Mesenchymal stem cell (in vitro differentiated cells and primary cell): ENCODE results near the gene GRIN2C.
A peak's percentile ranks its signal among the peaks of the same experiment; 100 is the strongest.

ENCODE experiments used
- DNase-seq: peaks from one replicate; pipeline ENCODE4 v3.0.0-alpha.2; 2013
- H2AFZ ChIP-seq: one replicate; pipeline ENCODE4 v1.6.1; 2013; ENCODE audit warnings: low read depth, mild to moderate bottlenecking, control low read depth, inconsistent platforms, low read length, moderate library complexity
- H2AK5ac ChIP-seq: 2 replicates; pipeline ENCODE4 v1.6.1; 2013; ENCODE audit warnings: low read length, moderate library complexity, mild to moderate bottlenecking, inconsistent platforms; ENCODE audit not compliant: severe bottlenecking
- H2BK120ac ChIP-seq: one replicate; pipeline ENCODE4 v1.6.1; 2013; ENCODE audit warnings: low read depth, mild to moderate bottlenecking, inconsistent platforms, low read length, moderate library complexity
- H2BK12ac ChIP-seq, 2 experiments: one replicate each; pipeline ENCODE4 v1.6.1; 2013; ENCODE audit warnings: inconsistent platforms in 2 of 2, low read length in 2 of 2, mild to moderate bottlenecking in 2 of 2, moderate library complexity in 2 of 2, control low read depth in 1 of 2
- H2BK15ac ChIP-seq: one replicate; pipeline ENCODE4 v1.6.1; 2013; ENCODE audit warnings: mild to moderate bottlenecking, low read depth, inconsistent platforms; ENCODE audit not compliant: poor library complexity, severe bottlenecking
- H2BK5ac ChIP-seq: 2 replicates; pipeline ENCODE4 v1.6.1; 2013; ENCODE audit warnings: low read depth, mild to moderate bottlenecking, low read length, control low read depth, inconsistent platforms; ENCODE audit not compliant: poor library complexity, severe bottlenecking
- H3K14ac ChIP-seq, 2 experiments: one replicate each; pipeline ENCODE4 v1.6.1; 2013; ENCODE audit warnings: inconsistent platforms in 2 of 2, low read length in 2 of 2, control low read depth in 1 of 2, mild to moderate bottlenecking in 1 of 2, moderate library complexity in 1 of 2
- H3K18ac ChIP-seq, 2 experiments: one replicate each; pipeline ENCODE4 v1.6.1; 2013; ENCODE audit warnings: inconsistent platforms in 2 of 2, low read length in 2 of 2, control low read depth in 1 of 2, low read depth in 1 of 2, mild to moderate bottlenecking in 1 of 2
- H3K23ac ChIP-seq, 2 experiments: one replicate each; pipeline ENCODE4 v1.6.1; 2013; ENCODE audit warnings: inconsistent platforms in 2 of 2, low read length in 2 of 2, mild to moderate bottlenecking in 2 of 2, moderate library complexity in 2 of 2, control low read depth in 1 of 2
- H3K27ac ChIP-seq: 2 replicates; pipeline ENCODE4 v1.5.1; 2013; ENCODE audit warnings: mild to moderate bottlenecking, moderate library complexity, low read length, control low read depth, inconsistent platforms; ENCODE audit not compliant: poor library complexity, severe bottlenecking
- H3K27me3 ChIP-seq, 2 experiments: 2 replicates each; pipeline versions ENCODE4 v1.6.1 to v1.7.0; 2013; ENCODE audit warnings: low read length in 2 of 2, mild to moderate bottlenecking in 2 of 2, moderate library complexity in 2 of 2, control low read depth in 1 of 2, inconsistent platforms in 1 of 2; ENCODE audit not compliant: control insufficient read depth in 1 of 2, insufficient read depth in 1 of 2
- H3K36me3 ChIP-seq, 2 experiments: 2 replicates each; pipeline versions ENCODE4 v1.6.1 to v1.7.0; 2013; ENCODE audit warnings: low read length in 2 of 2, control low read depth in 1 of 2, inconsistent platforms in 1 of 2, low read depth in 1 of 2, mild to moderate bottlenecking in 1 of 2; ENCODE audit not compliant: insufficient read depth in 2 of 2, control insufficient read depth in 1 of 2
- H3K4ac ChIP-seq, 2 experiments: one replicate each; pipeline ENCODE4 v1.6.1; 2013; ENCODE audit warnings: inconsistent platforms in 2 of 2, low read length in 2 of 2, mild to moderate bottlenecking in 2 of 2, moderate library complexity in 2 of 2, control low read depth in 1 of 2, low read depth in 1 of 2
- H3K4me1 ChIP-seq: 2 replicates; pipeline ENCODE4 v1.6.1; 2013; ENCODE audit warnings: low read depth, low read length, control low read depth; ENCODE audit not compliant: control insufficient read depth, insufficient read depth
- H3K4me2 ChIP-seq: 2 replicates; pipeline ENCODE4 v1.6.1; 2013; ENCODE audit warnings: low read length, mild to moderate bottlenecking, inconsistent platforms; ENCODE audit not compliant: poor library complexity, severe bottlenecking
- H3K4me3 ChIP-seq, 2 experiments: 2 replicates each; pipeline versions ENCODE4 v1.5.1 to v1.7.0; 2013; ENCODE audit warnings: low read length in 2 of 2, mild to moderate bottlenecking in 2 of 2, control low read depth in 1 of 2, low read depth in 1 of 2; ENCODE audit not compliant: insufficient read depth in 1 of 2
- H3K79me1 ChIP-seq: replicated peaks from 2 replicates; pipeline ENCODE4 v1.6.1; 2013; ENCODE audit warnings: mild to moderate bottlenecking, control low read depth, low read length, inconsistent platforms; ENCODE audit not compliant: poor library complexity, severe bottlenecking
- H3K9ac ChIP-seq: 2 replicates; pipeline ENCODE4 v1.7.0; 2013; ENCODE audit warnings: mild to moderate bottlenecking, low read length, moderate library complexity
- H3K9me3 ChIP-seq: 2 replicates; pipeline ENCODE4 v1.7.0; 2013; ENCODE audit warnings: mild to moderate bottlenecking, low read length; ENCODE audit not compliant: control insufficient read depth
- H4K8ac ChIP-seq: one replicate; pipeline ENCODE4 v1.6.1; 2013; ENCODE audit warnings: inconsistent platforms, mild to moderate bottlenecking, low read length, moderate library complexity
- H4K91ac ChIP-seq: one replicate; pipeline ENCODE4 v1.6.1; 2013; ENCODE audit warnings: mild to moderate bottlenecking, low read length, inconsistent platforms
- WGBS: methylation state at CpG from one replicate; pipeline ENCODE4 v1.1.7; 2013; ENCODE audit warnings: mixed read lengths; 5-methylcytosine and 5-hydroxymethylcytosine counted together

Gene GRIN2C

DNA sequence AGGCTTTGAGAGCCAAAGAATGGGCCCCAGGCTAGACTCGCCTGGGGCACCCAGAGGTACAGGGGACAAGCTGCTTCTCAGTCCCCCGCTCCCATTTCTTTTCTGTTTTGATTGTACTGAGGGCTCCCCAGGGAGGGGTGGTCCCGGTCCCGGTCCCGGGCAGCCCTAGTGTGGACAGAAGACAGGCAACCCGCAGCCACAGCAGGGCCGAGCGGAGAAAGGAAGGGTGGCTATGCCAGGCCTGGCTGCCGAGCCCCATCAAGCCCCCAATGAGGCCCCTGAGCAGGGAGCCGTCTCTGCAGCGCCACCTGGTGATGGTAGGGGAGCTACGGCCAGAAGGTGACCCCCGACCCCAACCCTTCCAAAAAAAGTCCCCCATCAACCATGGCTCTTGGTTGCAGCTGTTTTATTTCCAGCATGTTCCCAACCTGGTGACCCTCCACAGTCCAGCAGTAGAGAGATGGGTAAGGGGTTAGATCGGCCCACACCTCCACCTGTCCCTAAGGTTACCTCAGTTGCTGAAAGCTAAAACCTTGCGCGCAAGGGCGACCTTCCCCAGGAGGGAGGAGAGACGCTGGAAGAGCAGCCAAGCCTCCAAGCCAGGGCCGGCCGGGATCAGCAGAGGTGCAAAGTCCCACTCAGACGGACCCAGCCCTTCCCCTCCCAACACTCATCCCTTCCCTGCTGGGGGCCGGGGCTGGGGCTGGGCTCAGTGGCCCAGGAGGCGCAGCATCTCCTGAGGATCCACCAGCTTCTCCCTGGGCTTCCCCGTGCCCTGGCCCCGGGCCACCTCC is 2.6 kb upstream of the GRIN2C start:
- WGBS = 51% methylated on average over 23 of the region's 25 CpGs
- Histone ChIP-seq H3K4ac (no peak overlapping the region), H3K14ac (no peak overlapping the region), H3K4me1 (peaks cover 42% of the 10 kb centered on the region), H3K27me3 (peaks cover 39 to 42% of the 10 kb centered on the region in 2 experiments), H2BK5ac (no peak overlapping the region), H2BK120ac (no peak overlapping the region), H3K9ac (no peak overlapping the region), H2BK12ac (no peak overlapping the region), H3K18ac (no peak overlapping the region), H4K91ac (no peak overlapping the region), H2BK15ac (no peak overlapping the region), H3K4me2 (no peak overlapping the region), H3K36me3 (peaks cover 18 to 40% of the 10 kb centered on the region in 2 experiments), H3K4me3 (peak overlapping the region in 1 of 2 experiments; percentile 10), H3K9me3 (no peaks in the 10 kb centered on the region), H3K79me1 (peaks cover 2% of the 10 kb centered on the region), H2AK5ac (no peak overlapping the region), H2AFZ (no peak overlapping the region), H4K8ac (no peak overlapping the region), H3K23ac (no peak overlapping the region), H3K27ac (no peak overlapping the region)
- peak; percentile 60 for DNase-seq

DNA sequence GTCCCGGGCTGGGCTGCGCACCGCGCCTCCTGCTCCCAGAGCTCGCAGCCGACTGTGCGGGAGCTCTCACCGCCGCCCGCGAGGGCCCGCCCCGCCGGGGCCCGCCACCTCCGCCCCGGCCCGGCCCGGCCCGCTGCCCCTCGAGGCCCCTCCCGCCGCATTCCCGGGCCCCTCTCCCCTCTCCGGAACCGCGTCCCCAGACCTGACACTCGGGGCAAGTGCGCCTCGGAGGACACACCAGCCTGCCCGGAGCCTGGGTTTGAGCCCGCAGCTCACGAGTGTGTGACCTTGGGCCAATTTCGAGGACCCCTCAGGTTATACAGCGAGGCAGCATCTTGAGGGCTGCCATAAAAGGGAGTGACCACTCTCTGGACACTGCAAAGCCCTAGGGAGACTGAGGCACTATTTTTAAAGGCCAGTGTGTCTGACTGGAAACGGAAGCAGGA is 2.0 kb upstream of the GRIN2C start:
- Histone ChIP-seq H3K4me2 (peak overlapping the region; percentile 71), H3K23ac (peak overlapping the region in 1 of 2 experiments; percentile 14), H3K9ac (no peak overlapping the region), H3K79me1 (peaks cover 2% of the 10 kb centered on the region), H4K8ac (no peak overlapping the region), H3K36me3 (peaks cover 18 to 37% of the 10 kb centered on the region in 2 experiments), H3K27ac (no peak overlapping the region), H3K9me3 (no peaks in the 10 kb centered on the region), H3K4me1 (peaks cover 42% of the 10 kb centered on the region), H2BK12ac (no peak overlapping the region), H3K27me3 (peaks cover 45 to 48% of the 10 kb centered on the region in 2 experiments), H2AK5ac (no peak overlapping the region), H2BK15ac (no peak overlapping the region), H3K14ac (no peak overlapping the region), H3K18ac (no peak overlapping the region), H3K4ac (no peak overlapping the region), H2BK120ac (no peak overlapping the region), H2AFZ (no peak overlapping the region), H2BK5ac (no peak overlapping the region), H3K4me3 (peak overlapping the region in 1 of 2 experiments; percentile 10), H4K91ac (no peak overlapping the region)
- WGBS = 13% methylated on average over 32 of the region's 36 CpGs
- DNase-seq = no peak

DNA sequence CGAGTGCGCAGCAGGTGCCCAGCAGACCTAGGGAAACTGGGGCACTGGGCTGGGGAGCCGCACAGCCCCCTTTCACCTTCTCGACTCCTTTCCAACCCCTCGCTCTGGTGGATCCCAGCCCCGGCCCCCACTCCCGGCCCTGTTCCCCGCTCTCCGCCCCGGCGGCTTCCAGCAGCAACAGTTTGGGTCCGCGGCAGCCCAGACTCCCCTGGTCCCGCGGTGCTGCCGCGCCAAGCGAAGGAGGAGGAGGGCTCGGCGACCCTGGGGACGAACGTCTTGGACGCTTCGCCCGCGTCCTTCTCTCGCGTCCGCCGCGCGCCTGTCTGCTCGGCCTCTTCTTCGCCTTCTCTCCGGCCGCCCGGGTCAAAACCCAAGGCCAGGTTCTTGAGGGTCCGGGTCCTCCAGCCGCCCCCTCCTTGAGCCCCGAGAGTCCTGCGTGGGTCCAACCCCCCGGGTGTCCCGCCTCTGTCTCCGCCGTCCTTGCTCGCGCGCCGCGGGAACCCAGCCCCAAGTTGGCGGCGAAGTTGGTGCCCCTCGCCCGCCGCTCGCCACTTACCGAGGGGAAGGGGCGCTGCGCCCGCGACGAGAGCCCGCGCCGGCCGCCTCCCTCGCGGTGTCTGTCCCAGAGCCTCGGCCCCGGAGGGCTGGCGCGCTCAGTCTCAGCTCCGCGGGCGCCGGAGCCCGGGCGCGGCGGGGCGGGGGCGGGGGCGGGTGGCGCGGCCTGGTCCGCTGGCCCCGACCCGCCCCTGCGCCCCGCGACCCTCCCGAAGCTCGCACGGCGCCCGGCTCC is 1.4 kb upstream of the GRIN2C start:
- Histone ChIP-seq H3K36me3 (peaks cover 18 to 31% of the 10 kb centered on the region in 2 experiments), H3K4me3 (no peak overlapping the region), H4K91ac (no peak overlapping the region), H3K9me3 (no peaks in the 10 kb centered on the region), H2BK120ac (no peak overlapping the region), H3K23ac (peak overlapping the region in 1 of 2 experiments; percentile 75), H2BK5ac (no peak overlapping the region), H3K79me1 (peaks cover 2% of the 10 kb centered on the region), H2AFZ (no peak overlapping the region), H3K27me3 (peaks cover 49 to 51% of the 10 kb centered on the region in 2 experiments), H3K14ac (no peak overlapping the region), H3K4me1 (peaks cover 39% of the 10 kb centered on the region), H4K8ac (no peak overlapping the region), H3K4me2 (peak overlapping the region; percentile 71), H3K18ac (no peak overlapping the region), H2BK15ac (no peak overlapping the region), H3K4ac (no peak overlapping the region), H2BK12ac (no peak overlapping the region), H3K27ac (no peak overlapping the region), H2AK5ac (no peak overlapping the region), H3K9ac (no peak overlapping the region)
- DNase-seq = no peak
- WGBS = 5% methylated on average over 54 of the region's 96 CpGs
